IPS DF 19.7 (cell line): Measurements from ENCODE around the gene CCT8L2.
"Not testable (repeated sequence)": the region's sequence is repeated elsewhere in the genome, so short reads cannot be mapped to it uniquely, and the experiment has no call there.

Experiments used
- DNase-seq: peaks from one replicate; pipeline ENCODE4 v3.0.0-alpha.2; 2013; ENCODE audit warnings: low read depth, low spot score

Gene CCT8L2

GRCh38 chr22:16595251-16595650 lies 2.6 kb upstream of the CCT8L2 start:
- not testable (repeated sequence) for DNase-seq

- no peak for DNase-seq
Observed at GRCh38 chr22:16594026-16594425, 1.4 kb upstream of the CCT8L2 start.

GRCh38 chr22:16592231-16592630 lies 379 bp downstream of the CCT8L2 start:
- DNase-seq, result not testable (repeated sequence)

GRCh38 chr22:16591136-16591535 lies 1.5 kb downstream of the CCT8L2 start:
- not testable (repeated sequence) for DNase-seq

GRCh38 chr22:16586991-16587390 lies 5.6 kb downstream of the CCT8L2 start:
- DNase-seq, result no peak

GRCh38 chr22:16586170-16586569 lies 6.4 kb downstream of the CCT8L2 start:
- DNase-seq, result no peak

GRCh38 chr22:16580872-16581271 lies 11.7 kb downstream of the CCT8L2 start:
- DNase-seq, result not testable (repeated sequence)

- not testable (repeated sequence) for DNase-seq
Observed at GRCh38 chr22:16569240-16569834, 23.3 kb downstream of the CCT8L2 start.

- DNase-seq, result no peak
Observed at GRCh38 chr22:16568425-16568758, 24.2 kb downstream of the CCT8L2 start.

GRCh38 chr22:16567617-16568424 lies 24.8 kb downstream of the CCT8L2 start:
- not testable (repeated sequence) for DNase-seq

GRCh38 chr22:16566421-16567151 lies 26.0 kb downstream of the CCT8L2 start:
- DNase-seq, result not testable (repeated sequence)

GRCh38 chr22:16565585-16566420 lies 26.8 kb downstream of the CCT8L2 start:
- DNase-seq, result not testable (repeated sequence)

- DNase-seq, result not testable (repeated sequence)
Observed at GRCh38 chr22:16564837-16565584, 27.6 kb downstream of the CCT8L2 start.

GRCh38 chr22:16563555-16564520 lies 28.8 kb downstream of the CCT8L2 start:
- no peak for DNase-seq

- DNase-seq, result no peak
Observed at GRCh38 chr22:16562711-16563554, 29.7 kb downstream of the CCT8L2 start.

GRCh38 chr22:16561093-16561658 lies 31.4 kb downstream of the CCT8L2 start:
- not testable (repeated sequence) for DNase-seq

- not testable (repeated sequence) for DNase-seq
Observed at GRCh38 chr22:16560651-16561050, 32.0 kb downstream of the CCT8L2 start.

- DNase-seq, result not testable (repeated sequence)
Observed at GRCh38 chr22:16559996-16560395, 32.6 kb downstream of the CCT8L2 start.
